HEK293 (cell line): ENCODE results near the gene ZFHX2.
A peak's percentile ranks its signal among the peaks of the same experiment; 100 is the strongest.

ENCODE experiments used
- CTCF ChIA-PET: fragments of 350-600 bp; formaldehyde crosslinking; extraction: SDS; loops from one replicate; lab custom pipeline; 2021; ENCODE audit warnings: antibody characterized with exemption; lab: Yijun Ruan, JAX
- POLR2A ChIA-PET: fragments of 300-600 bp; formaldehyde crosslinking; extraction: SDS; loops from one replicate; lab custom pipeline; 2020; ENCODE audit warnings: antibody characterized with exemption, inconsistent platforms; lab: Yijun Ruan, JAX
- H3K27ac ChIP-seq: fragments of 200-500 bp; sonication (Bioruptor generic); 2 replicates; pipeline ENCODE4 v1.5.1; 2014; ENCODE audit warnings: low read depth, low read length, control low read depth, inconsistent platforms; ENCODE audit errors: extremely low read depth
- H3K36me3 ChIP-seq, 2 experiments: fragments of 200-500 bp in 1 of 2; sonication (Bioruptor generic) in 1 of 2; 1 replicate in 1 of 2; 2 replicates in 1 of 2; pipeline ENCODE4 v1.5.1; 2014 to 2017; ENCODE audit warnings: inconsistent platforms in 2 of 2, low read length in 2 of 2; ENCODE audit not compliant: control insufficient read depth in 2 of 2, insufficient read depth in 1 of 2
- H3K4me1 ChIP-seq: fragments of 200-500 bp; sonication (Bioruptor generic); 2 replicates; pipeline ENCODE4 v1.5.1; 2014; ENCODE audit warnings: mild to moderate bottlenecking, low read length, inconsistent platforms; ENCODE audit not compliant: control insufficient read depth, insufficient read depth
- H3K4me3 ChIP-seq: 2 replicates; pipeline ENCODE4 v1.5.1; 2011; ENCODE audit warnings: low read depth, mild to moderate bottlenecking, control low read depth, low read length, moderate library complexity
- H3K9me3 ChIP-seq: fragments of 200-500 bp; sonication (Bioruptor generic); 2 replicates; pipeline ENCODE4 v1.5.1; 2014; ENCODE audit warnings: low read depth, low read length, inconsistent platforms; ENCODE audit not compliant: control insufficient read depth, insufficient read depth
- GLIS1 ChIP-seq: fragments of 450-650 bp; formaldehyde crosslinking; IDR thresholded peaks from 2 replicates; pipeline ENCODE4 v1.5.1; 2016; ENCODE audit warnings: missing biosample characterization, missing genetic modification characterization
- OSR2 ChIP-seq: fragments of 450-650 bp; formaldehyde crosslinking; IDR thresholded peaks from 2 replicates; pipeline ENCODE4 v1.5.1; 2016; ENCODE audit warnings: missing biosample characterization, missing genetic modification characterization
- SP2 ChIP-seq: fragments of 450-650 bp; formaldehyde crosslinking; IDR thresholded peaks from 2 replicates; pipeline ENCODE4 v1.5.1; 2016; ENCODE audit warnings: missing biosample characterization, missing genetic modification characterization
- ZNF2 ChIP-seq: fragments of 450-650 bp; formaldehyde crosslinking; IDR thresholded peaks from 2 replicates; pipeline ENCODE4 v1.5.1; 2016; ENCODE audit warnings: missing biosample characterization, missing genetic modification characterization
- ZNF324 ChIP-seq: fragments of 450-650 bp; formaldehyde crosslinking; IDR thresholded peaks from 2 replicates; pipeline ENCODE4 v1.5.1; 2016; ENCODE audit warnings: missing biosample characterization, missing genetic modification characterization
- ZNF350 ChIP-seq: fragments of 450-650 bp; formaldehyde crosslinking; IDR thresholded peaks from 2 replicates; pipeline ENCODE4 v1.5.0; 2017; ENCODE audit warnings: missing biosample characterization, mild to moderate bottlenecking, missing genetic modification characterization
- ZNF416 ChIP-seq: fragments of 450-650 bp; formaldehyde crosslinking; IDR thresholded peaks from 2 replicates; pipeline ENCODE4 v1.5.1; 2016; ENCODE audit warnings: missing biosample characterization, missing genetic modification characterization
- ZNF654 ChIP-seq: fragments of 450-650 bp; formaldehyde crosslinking; IDR thresholded peaks from 2 replicates; pipeline ENCODE4 v1.5.1; 2016; ENCODE audit warnings: low read depth, missing biosample characterization, missing genetic modification characterization
- ZNF747 ChIP-seq: fragments of 450-650 bp; formaldehyde crosslinking; IDR thresholded peaks from 2 replicates; pipeline ENCODE4 v1.5.1; 2016; ENCODE audit warnings: missing biosample characterization, missing genetic modification characterization
- TF ChIP-seq, protein P1 (sequence below): fragments of 450-650 bp; formaldehyde crosslinking; IDR thresholded peaks from 2 replicates; pipeline ENCODE4 v1.5.1; 2016; ENCODE audit warnings: missing biosample characterization, missing genetic modification characterization
- TF ChIP-seq, protein P2 (sequence below): fragments of 450-650 bp; formaldehyde crosslinking; IDR thresholded peaks from 2 replicates; pipeline ENCODE4 v1.5.1; 2016; ENCODE audit warnings: missing biosample characterization, missing genetic modification characterization
- TF ChIP-seq, protein P3 (sequence below): fragments of 450-650 bp; formaldehyde crosslinking; IDR thresholded peaks from 2 replicates; pipeline ENCODE4 v1.5.1; 2016; ENCODE audit warnings: missing biosample characterization, missing genetic modification characterization

The ZFHX2 gene

DNA sequence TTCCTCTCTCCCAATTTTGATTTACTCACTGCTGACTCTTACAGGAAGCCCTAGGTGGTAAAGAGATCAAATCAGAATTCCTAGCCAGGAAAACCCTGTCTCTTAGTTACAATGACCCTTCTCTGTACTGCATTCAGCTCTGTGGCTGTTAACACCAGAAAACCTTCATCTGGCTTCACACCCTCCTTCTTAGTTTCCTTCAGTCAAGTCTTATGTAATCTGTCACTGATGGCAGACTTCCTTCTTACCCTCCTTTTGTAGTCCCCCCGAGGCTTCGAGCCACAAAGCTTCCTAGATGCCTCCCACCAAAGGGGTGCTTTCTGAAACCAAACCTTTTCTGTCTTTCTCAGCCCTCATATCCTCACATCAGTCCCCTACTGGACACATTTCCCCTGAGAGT, 65.5 kb downstream of the ZFHX2 start:
- CTCF ChIA-PET = interaction anchor here (0.6 to 13.3 kb wide), 4 partner anchors 11 to 566 kb away, joined by 3 to 338 read pairs (median 8); partner anchors contain the start of gene THTPA
- no peaks in the 10 kb centered on the region for H3K4me1 ChIP-seq
- no peaks in the 10 kb centered on the region for H3K9me3 ChIP-seq
- no peak overlapping the region for H3K4me3 ChIP-seq
- no peak overlapping the region for H3K27ac ChIP-seq
- POLR2A ChIA-PET = interaction anchor here (0.7 kb wide), 1 partner anchor 11 kb away, joined by 3 read pairs; no protein-coding TSS in a partner anchor
- H3K36me3 ChIP-seq = peaks cover 4 to 54% of the 10 kb centered on the region in 2 experiments; a peak in 2 of 3 replicates
- TF ChIP-seq ZNF416 (tag by site-specific recombination) = no peak

DNA sequence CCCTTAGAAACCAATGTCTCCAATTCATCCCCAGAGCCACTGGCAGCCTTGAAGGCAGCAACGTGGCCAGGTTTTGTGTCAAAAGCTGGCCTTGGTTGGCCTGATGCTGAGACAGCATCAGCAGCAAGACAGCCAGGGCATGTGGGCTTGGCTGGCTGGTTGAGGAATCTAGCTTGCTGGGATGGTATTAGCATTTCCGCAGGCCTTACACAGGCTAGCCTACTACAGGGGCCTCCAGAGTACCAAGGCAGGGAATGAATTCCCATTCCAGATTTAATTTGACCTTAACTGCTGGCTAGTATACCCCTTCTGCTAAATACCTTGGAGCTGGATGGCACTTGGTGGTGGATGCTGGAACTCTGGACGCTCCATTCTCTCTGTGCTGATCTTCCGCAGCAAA, 66.2 kb downstream of the ZFHX2 start:
- TF ChIP-seq GLIS1 (tag by site-specific recombination) (no peak), ZNF747 (tag by site-specific recombination) (no peak)
- TF ChIP-seq, protein P1, sequence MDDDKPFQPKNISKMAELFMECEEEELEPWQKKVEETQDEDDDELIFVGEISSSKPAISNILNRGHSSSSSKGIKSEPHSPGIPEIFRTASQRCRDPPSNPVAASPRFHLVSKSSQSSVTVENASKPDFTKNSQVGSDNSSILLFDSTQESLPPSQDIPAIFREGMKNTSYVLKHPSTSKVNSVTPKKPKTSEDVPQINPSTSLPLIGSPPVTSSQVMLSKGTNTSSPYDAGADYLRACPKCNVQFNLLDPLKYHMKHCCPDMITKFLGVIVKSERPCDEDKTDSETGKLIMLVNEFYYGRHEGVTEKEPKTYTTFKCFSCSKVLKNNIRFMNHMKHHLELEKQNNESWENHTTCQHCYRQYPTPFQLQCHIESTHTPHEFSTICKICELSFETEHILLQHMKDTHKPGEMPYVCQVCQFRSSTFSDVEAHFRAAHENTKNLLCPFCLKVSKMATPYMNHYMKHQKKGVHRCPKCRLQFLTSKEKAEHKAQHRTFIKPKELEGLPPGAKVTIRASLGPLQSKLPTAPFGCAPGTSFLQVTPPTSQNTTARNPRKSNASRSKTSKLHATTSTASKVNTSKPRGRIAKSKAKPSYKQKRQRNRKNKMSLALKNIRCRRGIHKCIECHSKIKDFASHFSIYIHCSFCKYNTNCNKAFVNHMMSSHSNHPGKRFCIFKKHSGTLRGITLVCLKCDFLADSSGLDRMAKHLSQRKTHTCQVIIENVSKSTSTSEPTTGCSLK = no peak
- H3K36me3 ChIP-seq = peaks cover 4 to 61% of the 10 kb centered on the region in 2 experiments; a peak in 2 of 3 replicates
- no peaks in the 10 kb centered on the region for H3K9me3 ChIP-seq
- H3K4me3 ChIP-seq = no peak overlapping the region
- H3K27ac ChIP-seq = no peak overlapping the region
- H3K4me1 ChIP-seq = no peaks in the 10 kb centered on the region
- ChIA-PET POLR2A (no interaction called here), CTCF (interaction anchor here (0.6 to 13.3 kb wide), 4 partner anchors 10 to 566 kb away, joined by 3 to 338 read pairs (median 8); partner anchors contain the start of gene THTPA)

DNA sequence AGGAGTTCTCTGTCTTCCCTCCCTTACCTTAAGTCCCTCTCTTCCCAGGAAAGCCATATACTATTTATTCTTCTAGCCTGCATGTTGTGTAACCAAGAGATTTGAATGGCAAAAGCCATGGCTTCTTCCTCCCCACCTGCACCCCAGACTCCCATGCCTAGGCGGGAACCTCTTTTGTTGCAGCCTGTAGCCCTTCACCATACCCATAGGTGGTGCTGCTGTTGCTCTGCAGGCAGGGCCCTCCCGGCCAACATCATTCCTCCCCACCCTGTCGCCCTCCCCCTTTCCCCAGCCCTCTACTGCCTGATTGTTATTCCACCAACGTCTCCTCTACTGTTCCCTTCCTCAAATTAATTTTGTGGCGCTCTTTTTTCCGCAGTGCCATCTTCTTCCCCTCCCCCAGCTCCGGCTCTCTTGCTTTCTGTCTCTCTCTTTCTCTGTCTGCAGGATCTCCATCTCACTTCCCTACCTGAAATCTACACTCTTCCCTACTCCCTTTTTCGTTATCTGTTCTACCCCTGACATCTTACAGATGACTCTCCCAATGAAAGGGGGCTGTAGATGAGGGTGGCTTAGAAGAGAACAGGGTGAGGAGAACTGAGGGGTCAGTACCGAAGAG, 68.2 kb downstream of the ZFHX2 start:
- Histone ChIP-seq H3K27ac (no peak overlapping the region), H3K36me3 (peaks cover 12 to 72% of the 10 kb centered on the region in 2 experiments), H3K9me3 (no peaks in the 10 kb centered on the region), H3K4me3 (no peak overlapping the region), H3K4me1 (no peaks in the 10 kb centered on the region)
- CTCF ChIA-PET = interaction anchor here (0.6 to 13.3 kb wide), 12 partner anchors 13 to 827 kb away, joined by 3 to 338 read pairs (median 5); partner anchors contain the start of genes PABPN1 and THTPA
- POLR2A ChIA-PET = no interaction called here
- TF ChIP-seq, protein P2, sequence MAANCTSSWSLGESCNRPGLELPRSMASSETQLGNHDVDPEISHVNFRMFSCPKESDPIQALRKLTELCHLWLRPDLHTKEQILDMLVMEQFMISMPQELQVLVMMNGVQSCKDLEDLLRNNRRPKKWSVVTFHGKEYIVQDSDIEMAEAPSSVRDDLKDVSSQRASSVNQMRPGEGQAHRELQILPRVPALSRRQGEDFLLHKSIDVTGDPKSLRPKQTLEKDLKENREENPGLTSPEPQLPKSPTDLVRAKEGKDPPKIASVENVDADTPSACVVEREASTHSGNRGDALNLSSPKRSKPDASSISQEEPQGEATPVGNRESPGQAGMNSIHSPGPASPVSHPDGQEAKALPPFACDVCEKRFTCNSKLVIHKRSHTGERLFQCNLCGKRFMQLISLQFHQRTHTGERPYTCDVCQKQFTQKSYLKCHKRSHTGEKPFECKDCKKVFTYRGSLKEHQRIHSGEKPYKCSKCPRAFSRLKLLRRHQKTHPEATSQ = no peak
- no peak for TF ChIP-seq ZNF324 (tag by site-specific recombination)
- peak; percentile 47 for TF ChIP-seq ZNF654
- TF ChIP-seq, protein P3, sequence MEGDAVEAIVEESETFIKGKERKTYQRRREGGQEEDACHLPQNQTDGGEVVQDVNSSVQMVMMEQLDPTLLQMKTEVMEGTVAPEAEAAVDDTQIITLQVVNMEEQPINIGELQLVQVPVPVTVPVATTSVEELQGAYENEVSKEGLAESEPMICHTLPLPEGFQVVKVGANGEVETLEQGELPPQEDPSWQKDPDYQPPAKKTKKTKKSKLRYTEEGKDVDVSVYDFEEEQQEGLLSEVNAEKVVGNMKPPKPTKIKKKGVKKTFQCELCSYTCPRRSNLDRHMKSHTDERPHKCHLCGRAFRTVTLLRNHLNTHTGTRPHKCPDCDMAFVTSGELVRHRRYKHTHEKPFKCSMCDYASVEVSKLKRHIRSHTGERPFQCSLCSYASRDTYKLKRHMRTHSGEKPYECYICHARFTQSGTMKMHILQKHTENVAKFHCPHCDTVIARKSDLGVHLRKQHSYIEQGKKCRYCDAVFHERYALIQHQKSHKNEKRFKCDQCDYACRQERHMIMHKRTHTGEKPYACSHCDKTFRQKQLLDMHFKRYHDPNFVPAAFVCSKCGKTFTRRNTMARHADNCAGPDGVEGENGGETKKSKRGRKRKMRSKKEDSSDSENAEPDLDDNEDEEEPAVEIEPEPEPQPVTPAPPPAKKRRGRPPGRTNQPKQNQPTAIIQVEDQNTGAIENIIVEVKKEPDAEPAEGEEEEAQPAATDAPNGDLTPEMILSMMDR = peak; percentile 82
- no peak for TF ChIP-seq SP2 (tag by site-specific recombination)
- 0 out of 2 replicates have a peak, but pooled peaks have one; percentile 30 for TF ChIP-seq ZNF2 (tag by site-specific recombination)

DNA sequence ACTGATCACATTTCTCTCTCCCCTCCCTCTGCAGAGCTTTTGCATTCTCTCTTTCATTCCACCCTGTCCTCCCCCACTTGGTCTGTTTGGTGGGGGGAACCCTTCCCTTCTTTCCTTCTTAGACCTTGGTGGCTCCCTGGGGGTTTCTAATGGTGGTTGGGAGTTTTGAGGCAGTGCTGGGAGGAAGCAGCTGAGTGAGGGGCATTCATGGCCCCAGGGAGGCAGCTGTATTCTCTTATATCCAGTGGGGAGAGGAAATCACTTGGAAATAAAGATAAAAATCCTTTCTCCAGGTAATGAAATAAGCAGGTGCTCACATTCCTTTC, 68.8 kb downstream of the ZFHX2 start:
- ChIA-PET POLR2A (no interaction called here), CTCF (interaction anchor here (0.7 to 13.3 kb wide), 9 partner anchors 14 to 161 kb away, joined by 3 to 338 read pairs (median 3); partner anchors contain the start of genes PABPN1 and THTPA)
- H3K36me3 ChIP-seq = peaks cover 15 to 72% of the 10 kb centered on the region in 2 experiments
- H3K4me1 ChIP-seq = no peaks in the 10 kb centered on the region
- no peak overlapping the region for H3K4me3 ChIP-seq
- TF ChIP-seq ZNF350 (tag by site-specific recombination) = no peak
- no peak for TF ChIP-seq OSR2
- H3K27ac ChIP-seq = no peak overlapping the region
- H3K9me3 ChIP-seq = no peaks in the 10 kb centered on the region
